GM12878 (cell line): ENCODE data around the gene SCLY. TPM values are rescaled to one million over a fixed set of nuclear protein-coding genes. Genes with fewer than 3 reads are reported as not detected.

Source experiments
- ATF7 ChIP-seq: fragments of 450-650 bp; IDR thresholded peaks from 2 replicates; pipeline ENCODE4 v1.6.1; 2016; ENCODE audit warnings: low read depth, mild to moderate bottlenecking
- CHD1 ChIP-seq: IDR thresholded peaks from 2 replicates; pipeline ENCODE4 v1.6.1; 2012; ENCODE audit warnings: low read depth, low read length, improper control_type of control experiment
- CHD4 ChIP-seq: fragments of 200-600 bp; sonication (generic); IDR thresholded peaks from 2 replicates; pipeline ENCODE4 v1.6.1; 2016; ENCODE audit warnings: mild to moderate bottlenecking
- HCFC1 ChIP-seq: fragments of 150-350 bp; IDR thresholded peaks from 2 replicates; pipeline ENCODE4 v1.6.1; 2014; ENCODE audit warnings: low read length
- MTA2 ChIP-seq: fragments of 450-650 bp; IDR thresholded peaks from 2 replicates; pipeline ENCODE4 v1.6.1; 2016; ENCODE audit warnings: low read depth, mild to moderate bottlenecking, moderate library complexity
- POLR2AphosphoS5 ChIP-seq: IDR thresholded peaks from 2 replicates; pipeline ENCODE4 v1.6.1; 2011; ENCODE audit warnings: mild to moderate bottlenecking, low read length, inconsistent platforms
- RB1 ChIP-seq: fragments of 450-650 bp; formaldehyde crosslinking; IDR thresholded peaks from 2 replicates; pipeline ENCODE4 v1.6.1; 2017; ENCODE audit warnings: mild to moderate bottlenecking, borderline replicate concordance
- RCOR1 ChIP-seq: conservative IDR thresholded peaks from 2 replicates; pipeline ENCODE4 v1.6.1; 2012; ENCODE audit warnings: low read depth, low read length, improper control_type of control experiment
- SP1 ChIP-seq: IDR thresholded peaks from one replicate; pipeline ENCODE4 v1.6.1; 2011; ENCODE audit warnings: low read depth, low read length
- TAF1 ChIP-seq: IDR thresholded peaks from 2 replicates; pipeline ENCODE4 v1.6.1; 2011; ENCODE audit warnings: mild to moderate bottlenecking, low read depth, low read length, borderline replicate concordance
- TCF7 ChIP-seq: IDR thresholded peaks from 2 replicates; pipeline ENCODE4 v1.6.1; 2014; ENCODE audit warnings: antibody characterized with exemption, borderline replicate concordance
- YY1 ChIP-seq: IDR thresholded peaks from 2 replicates; pipeline ENCODE4 v1.6.1; 2011; ENCODE audit warnings: low read depth, mild to moderate bottlenecking, low read length
- ZNF384 ChIP-seq: IDR thresholded peaks from 2 replicates; pipeline ENCODE4 v1.6.1; 2012; ENCODE audit warnings: low read depth, mild to moderate bottlenecking, low read length, improper control_type of control experiment, borderline replicate concordance
- polyA plus RNA-seq, 11 experiments: library from polyadenylated mRNA; depleted of rRNA in 4 of 11; unstranded in 6 of 11; stranded (reverse) in 5 of 11; fragments of >200 nt; fragmentation: Nextera tagmentation in 4 of 11; fragmentation: Illumina TruSeq in 1 of 11; extraction: Ambion mirVana in 4 of 11; extraction: Trizol in 1 of 11; gene quantifications; 1 replicate in 1 of 11; 2 replicates in 10 of 11; pipeline versions ENCODE4 v1.2.1 to v1.2.3, GENCODE V29; 2011 to 2016; ENCODE audit warnings: inconsistent platforms in 2 of 11, missing spikeins in 2 of 11, low read depth in 1 of 11
- total RNA-seq, 4 experiments: library from RNA; depleted of rRNA in 3 of 4; stranded (reverse); fragments of >200 nt in 3 of 4; fragmentation: Illumina TruSeq in 1 of 4; extraction: Trizol in 1 of 4; gene quantifications; 2 replicates each; pipeline versions ENCODE4 v1.2.1 to v1.2.3, GENCODE V29; 2013 to 2021
- TF ChIP-seq, protein P1 (sequence below): fragments of 450-650 bp; IDR thresholded peaks from 2 replicates; pipeline ENCODE4 v1.6.1; 2017; ENCODE audit warnings: mild to moderate bottlenecking, moderate library complexity

SCLY gene
- total and polyA plus RNA-seq, 10 of the 15 experiments (the other 5 are each of a cell fraction or from before 2014, with no cell fraction given) = 3.3 to 49.1 (median 32.3) TPM

DNA sequence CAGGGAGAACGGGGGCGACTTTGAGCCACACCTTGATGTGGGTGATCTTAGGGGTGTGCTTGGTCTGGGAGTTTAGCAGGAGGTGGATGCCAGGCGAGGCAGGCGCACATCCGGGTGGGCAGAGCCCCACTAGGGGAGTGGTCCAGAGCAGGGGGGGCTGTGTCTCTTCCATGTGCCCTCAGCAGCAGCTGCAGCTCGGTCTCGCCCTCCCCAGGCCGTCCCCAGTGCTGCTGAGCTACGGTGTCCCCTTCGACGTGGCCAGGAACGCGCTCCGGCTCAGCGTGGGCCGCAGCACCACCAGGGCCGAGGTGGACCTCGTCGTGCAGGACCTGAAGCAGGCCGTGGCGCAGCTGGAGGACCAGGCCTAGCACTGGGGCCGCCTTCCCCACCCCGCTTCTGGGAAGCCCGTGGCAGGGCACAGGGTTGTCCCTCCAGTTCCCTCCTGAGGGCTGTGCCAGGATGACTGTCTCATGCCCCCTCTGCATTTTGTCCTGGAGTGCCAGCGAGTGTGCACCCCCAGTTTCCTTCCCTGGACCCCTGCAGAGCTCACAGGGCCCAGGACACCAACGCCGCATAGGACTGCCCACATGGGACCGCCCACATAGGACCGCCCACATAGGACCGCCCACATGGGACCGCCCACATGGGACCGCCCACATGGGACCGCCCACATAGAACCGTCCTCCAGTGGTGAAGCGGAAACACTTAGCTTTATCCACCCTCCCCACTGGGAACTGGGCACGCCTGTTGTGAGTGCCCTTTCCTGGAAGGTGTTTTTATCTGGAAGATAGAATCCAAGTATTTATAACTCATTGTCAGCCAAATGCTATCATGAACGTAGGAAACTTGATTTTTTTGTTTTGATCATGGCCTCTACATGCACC lies 37.4 kb downstream of the SCLY start (continued):
- TF ChIP-seq YY1 (no peak), RB1 (no peak), CHD1 (no peak), TCF7 (no peak), SP1 (peak; percentile 43), POLR2AphosphoS5 (no peak; the same call in 1 of the 2 replicates), RCOR1 (no peak), ATF7 (no peak), TAF1 (no peak), CHD4 (no peak), HCFC1 (no peak), MTA2 (no peak), ZNF384 (no peak)
- TF ChIP-seq, protein P1, sequence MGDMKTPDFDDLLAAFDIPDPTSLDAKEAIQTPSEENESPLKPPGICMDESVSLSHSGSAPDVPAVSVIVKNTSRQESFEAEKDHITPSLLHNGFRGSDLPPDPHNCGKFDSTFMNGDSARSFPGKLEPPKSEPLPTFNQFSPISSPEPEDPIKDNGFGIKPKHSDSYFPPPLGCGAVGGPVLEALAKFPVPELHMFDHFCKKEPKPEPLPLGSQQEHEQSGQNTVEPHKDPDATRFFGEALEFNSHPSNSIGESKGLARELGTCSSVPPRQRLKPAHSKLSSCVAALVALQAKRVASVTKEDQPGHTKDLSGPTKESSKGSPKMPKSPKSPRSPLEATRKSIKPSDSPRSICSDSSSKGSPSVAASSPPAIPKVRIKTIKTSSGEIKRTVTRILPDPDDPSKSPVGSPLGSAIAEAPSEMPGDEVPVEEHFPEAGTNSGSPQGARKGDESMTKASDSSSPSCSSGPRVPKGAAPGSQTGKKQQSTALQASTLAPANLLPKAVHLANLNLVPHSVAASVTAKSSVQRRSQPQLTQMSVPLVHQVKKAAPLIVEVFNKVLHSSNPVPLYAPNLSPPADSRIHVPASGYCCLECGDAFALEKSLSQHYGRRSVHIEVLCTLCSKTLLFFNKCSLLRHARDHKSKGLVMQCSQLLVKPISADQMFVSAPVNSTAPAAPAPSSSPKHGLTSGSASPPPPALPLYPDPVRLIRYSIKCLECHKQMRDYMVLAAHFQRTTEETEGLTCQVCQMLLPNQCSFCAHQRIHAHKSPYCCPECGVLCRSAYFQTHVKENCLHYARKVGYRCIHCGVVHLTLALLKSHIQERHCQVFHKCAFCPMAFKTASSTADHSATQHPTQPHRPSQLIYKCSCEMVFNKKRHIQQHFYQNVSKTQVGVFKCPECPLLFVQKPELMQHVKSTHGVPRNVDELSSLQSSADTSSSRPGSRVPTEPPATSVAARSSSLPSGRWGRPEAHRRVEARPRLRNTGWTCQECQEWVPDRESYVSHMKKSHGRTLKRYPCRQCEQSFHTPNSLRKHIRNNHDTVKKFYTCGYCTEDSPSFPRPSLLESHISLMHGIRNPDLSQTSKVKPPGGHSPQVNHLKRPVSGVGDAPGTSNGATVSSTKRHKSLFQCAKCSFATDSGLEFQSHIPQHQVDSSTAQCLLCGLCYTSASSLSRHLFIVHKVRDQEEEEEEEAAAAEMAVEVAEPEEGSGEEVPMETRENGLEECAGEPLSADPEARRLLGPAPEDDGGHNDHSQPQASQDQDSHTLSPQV = no peak
